Fibroblast of mammary gland (primary cell): ENCODE results near the gene METAP1D.
"Not testable (repeated sequence)": the region's sequence is repeated elsewhere in the genome, so short reads cannot be mapped to it uniquely, and the experiment has no call there.

ENCODE experiments used
- DNase-seq: peaks from one replicate; pipeline ENCODE4 v3.0.0-alpha.2; 2010; ENCODE audit warnings: low read depth
- H3K4me3 ChIP-seq: 2 replicates; pipeline ENCODE4 v1.5.1; 2011; ENCODE audit warnings: low read depth, mild to moderate bottlenecking, low read length, moderate library complexity; ENCODE audit not compliant: control insufficient read depth
- CTCF ChIP-seq: conservative IDR thresholded peaks from 2 replicates; pipeline ENCODE4 v1.5.1; 2011; ENCODE audit warnings: low read depth, low read length, inconsistent platforms; ENCODE audit not compliant: control insufficient read depth, insufficient read depth

The METAP1D gene

GRCh38 chr2:171991027-171991426 lies 8.7 kb upstream of the METAP1D start:
- TF ChIP-seq CTCF: no peak
- H3K4me3 ChIP-seq: no peak overlapping the region
- DNase-seq: no peak

GRCh38 chr2:171995586-171995985 lies 4.2 kb upstream of the METAP1D start:
- no peak for TF ChIP-seq CTCF
- DNase-seq: no peak
- no peak overlapping the region for H3K4me3 ChIP-seq

GRCh38 chr2:171996021-171996420 lies 3.7 kb upstream of the METAP1D start:
- no peak overlapping the region for H3K4me3 ChIP-seq
- no peak for TF ChIP-seq CTCF
- no peak for DNase-seq

- H3K4me3 ChIP-seq, DNase-seq: not testable (repeated sequence)
These were observed 2.7 kb upstream of the METAP1D start for GRCh38 chr2:171997031-171997430.

GRCh38 chr2:171999161-171999560 lies 592 bp upstream of the METAP1D start:
- peak; percentile 8 for DNase-seq
- no peak for TF ChIP-seq CTCF
- peak overlapping the region; percentile 66 for H3K4me3 ChIP-seq

- peak overlapping the region; percentile 96 for H3K4me3 ChIP-seq
- DNase-seq: peak; percentile 30
- no peak for TF ChIP-seq CTCF
These were observed 1.1 kb downstream of the METAP1D start for GRCh38 chr2:172000696-172001361.

- no peak overlapping the region for H3K4me3 ChIP-seq
- no peak for DNase-seq
- no peak for TF ChIP-seq CTCF
These were observed 7.6 kb downstream of the METAP1D start for GRCh38 chr2:172007372-172007771.
